GM21526 (cell line): ENCODE measurements around the gene SPDL1.

ENCODE experiments used
- ATAC-seq: cut with Tn5 transposase; IDR thresholded peaks from one replicate; pipeline ENCODE4 v1.9.1; 2021; ENCODE audit warnings: moderate library complexity; ENCODE audit not compliant: unreplicated experiment, low FRiP score

The SPDL1 gene

GRCh38 chr5:169627551-169627950 is 44.0 kb downstream of the SPDL1 start:
- no peak for ATAC-seq

- no peak for ATAC-seq
Measured at GRCh38 chr5:169628892-169629291, 45.3 kb downstream of the SPDL1 start.

- no peak for ATAC-seq
Measured at GRCh38 chr5:169629847-169630548, 46.4 kb downstream of the SPDL1 start.

- no peak for ATAC-seq
Measured at GRCh38 chr5:169631360-169631759, 47.8 kb downstream of the SPDL1 start.

- ATAC-seq = no peak
Measured at GRCh38 chr5:169632946-169633345, 49.4 kb downstream of the SPDL1 start.

- ATAC-seq = no peak
Measured at GRCh38 chr5:169634606-169635005, 51.0 kb downstream of the SPDL1 start.

- no peak for ATAC-seq
Measured at GRCh38 chr5:169635936-169636335, 52.4 kb downstream of the SPDL1 start.

GRCh38 chr5:169636477-169637084 is 53.0 kb downstream of the SPDL1 start:
- ATAC-seq = no peak

- ATAC-seq = peak; percentile 94
Measured at GRCh38 chr5:169637085-169637548, 53.5 kb downstream of the SPDL1 start, which contains the start of gene DOCK2. Gene DOCK2, plus strand, starts transcription at chr5:169637275. Its CDS starts 52 bp downstream, at chr5:169637327.

- ATAC-seq = peak; percentile 68
Measured at GRCh38 chr5:169637549-169638121, 54.1 kb downstream of the SPDL1 start.

- ATAC-seq = no peak
Measured at GRCh38 chr5:169641253-169641652, 57.7 kb downstream of the SPDL1 start.

GRCh38 chr5:169646856-169647255 is 63.3 kb downstream of the SPDL1 start:
- ATAC-seq = no peak

GRCh38 chr5:169647566-169647965 is 64.0 kb downstream of the SPDL1 start:
- peak; percentile 48 for ATAC-seq

GRCh38 chr5:169648725-169649310 is 65.2 kb downstream of the SPDL1 start:
- no peak for ATAC-seq

- ATAC-seq = no peak
Measured at GRCh38 chr5:169649486-169649885, 65.9 kb downstream of the SPDL1 start.

- peak; percentile 42 for ATAC-seq
Measured at GRCh38 chr5:169650701-169651331, 67.2 kb downstream of the SPDL1 start.

- no peak for ATAC-seq
Measured at GRCh38 chr5:169651526-169651925, 68.0 kb downstream of the SPDL1 start.

GRCh38 chr5:169652057-169652456 is 68.5 kb downstream of the SPDL1 start:
- ATAC-seq = no peak

GRCh38 chr5:169653091-169653490 is 69.5 kb downstream of the SPDL1 start:
- ATAC-seq = no peak
